ENCODE measurements around the gene TMEM117. TPM values are rescaled to one million over a fixed set of nuclear protein-coding genes. Genes with fewer than 3 reads are reported as not detected.

The TMEM117 gene
- total and polyA plus RNA-seq, 10 of the 15 experiments (the other 5 are each of a cell fraction or from before 2014, with no cell fraction given) = 3.1 to 8.2 (median 6.1) TPM

- Histone ChIP-seq H4K20me1 (ENCODE audit: control insufficient read depth, insufficient read depth) (no peaks in the 10 kb centered on the region), H3K9ac (ENCODE audit: control insufficient read depth, insufficient read depth, low read length) (no peak overlapping the region), H3K4me1 (ENCODE audit: control insufficient read depth, insufficient read depth, low read length) (no peaks in the 10 kb centered on the region), H2AFZ (ENCODE audit: control insufficient read depth, low read depth, low read length) (no peak overlapping the region), H3K9me3 (replicated peaks; ENCODE audit: control insufficient read depth, insufficient read depth, low read length) (no peaks in the 10 kb centered on the region; the same call in 2 of the 3 replicates), H3K27me3 (replicated peaks in 1 of 2; ENCODE audit: control insufficient read depth in 2 of 2, insufficient read depth in 2 of 2, low read length in 1 of 2) (no peaks in the 10 kb centered on the region), H3K4me2 (ENCODE audit: control insufficient read depth, insufficient read depth) (no peak overlapping the region), H3K4me3 (no peak overlapping the region), H3K36me3 (ENCODE audit: control insufficient read depth in 2 of 2, insufficient read depth in 2 of 2, low read length in 1 of 2) (no peaks in the 10 kb centered on the region), H3K79me2 (ENCODE audit: control insufficient read depth, insufficient read depth, low read length) (no peaks in the 10 kb centered on the region), H3K27ac (ENCODE audit: control insufficient read depth, insufficient read depth) (no peak overlapping the region)
- SMC1A ChIA-PET (ENCODE audit: uncharacterized antibody, unreplicated experiment) = no interaction called here
- in situ Hi-C loops (cut with MboI) = no loop called here
- POLR2A ChIA-PET = no interaction called here
- intact Hi-C loops (cut with micrococcal nuclease; ENCODE audit: unreplicated experiment) = no loop called here
- ATAC-seq (no peak), DNase-seq (ENCODE audit: low read depth, low spot score) (no peak), FAIRE-seq (no peak)
- no TSS peak for BruUV-seq (replicated peaks)
- WGBS (ENCODE audit: insufficient coverage, insufficient replicate concordance, low lambda C conversion rate, missing lambda C conversion rate) = 52% methylated on average over 2 of the region's 2 CpGs
- CTCF ChIA-PET = no interaction called here
- RAD21 ChIA-PET (ENCODE audit: unreplicated experiment) = no interaction called here
- no peak for TF ChIP-seq RFX5 (IDR thresholded peaks at IDR 0.05; ENCODE audit: low read depth, low read length)
- TF ChIP-seq ZNF687 (IDR thresholded peaks at IDR 0.05) = no peak
- TF ChIP-seq ELK1 (IDR thresholded peaks at IDR 0.05; ENCODE audit: low read depth, low read length) = no peak
- no peak for TF ChIP-seq KAT2A (conservative IDR thresholded peaks at IDR 0.05; ENCODE audit: control insufficient read depth, low read depth, low read length)
- TF ChIP-seq ZNF384 (IDR thresholded peaks at IDR 0.05; ENCODE audit: borderline replicate concordance, low read depth, low read length) = no peak
- TF ChIP-seq HSF1 (IDR thresholded peaks at IDR 0.05; ENCODE audit: low read depth, low read length) = no peak
- TF ChIP-seq TARDBP (IDR thresholded peaks at IDR 0.05; ENCODE audit: borderline replicate concordance) = no peak
- TF ChIP-seq POLR2AphosphoS5 (IDR thresholded peaks at IDR 0.05; ENCODE audit: low read length) = no peak
- TF ChIP-seq MXI1 (IDR thresholded peaks at IDR 0.05; ENCODE audit: low read depth, low read length) = no peak
- no peak for TF ChIP-seq TCF3 (IDR thresholded peaks at IDR 0.05; ENCODE audit: borderline replicate concordance, insufficient read depth, low read depth, low read length)
- no peak for TF ChIP-seq POLR2AphosphoS2 (IDR thresholded peaks at IDR 0.05; ENCODE audit: low read depth, low read length)
- no peak for TF ChIP-seq TAF1 (IDR thresholded peaks at IDR 0.05; ENCODE audit: borderline replicate concordance, low read depth, low read length)
- TF ChIP-seq MTA2 (IDR thresholded peaks at IDR 0.05; ENCODE audit: low read depth) = no peak
- no peak for TF ChIP-seq PKNOX1 (IDR thresholded peaks at IDR 0.05)
- TF ChIP-seq KLF5 (IDR thresholded peaks at IDR 0.05; ENCODE audit: partially characterized antibody) = no peak
- no peak for TF ChIP-seq ZNF217 (IDR thresholded peaks at IDR 0.05)
Observed at GRCh38 chr12:44076871-44077270, 241.0 kb downstream of the TMEM117 start.
